ENCODE measurements around the gene TMEM131.

GRCh38 chr2:97951155-97951680 is 44.5 kb downstream of the TMEM131 start:
- TF ChIP-seq, protein P1, sequence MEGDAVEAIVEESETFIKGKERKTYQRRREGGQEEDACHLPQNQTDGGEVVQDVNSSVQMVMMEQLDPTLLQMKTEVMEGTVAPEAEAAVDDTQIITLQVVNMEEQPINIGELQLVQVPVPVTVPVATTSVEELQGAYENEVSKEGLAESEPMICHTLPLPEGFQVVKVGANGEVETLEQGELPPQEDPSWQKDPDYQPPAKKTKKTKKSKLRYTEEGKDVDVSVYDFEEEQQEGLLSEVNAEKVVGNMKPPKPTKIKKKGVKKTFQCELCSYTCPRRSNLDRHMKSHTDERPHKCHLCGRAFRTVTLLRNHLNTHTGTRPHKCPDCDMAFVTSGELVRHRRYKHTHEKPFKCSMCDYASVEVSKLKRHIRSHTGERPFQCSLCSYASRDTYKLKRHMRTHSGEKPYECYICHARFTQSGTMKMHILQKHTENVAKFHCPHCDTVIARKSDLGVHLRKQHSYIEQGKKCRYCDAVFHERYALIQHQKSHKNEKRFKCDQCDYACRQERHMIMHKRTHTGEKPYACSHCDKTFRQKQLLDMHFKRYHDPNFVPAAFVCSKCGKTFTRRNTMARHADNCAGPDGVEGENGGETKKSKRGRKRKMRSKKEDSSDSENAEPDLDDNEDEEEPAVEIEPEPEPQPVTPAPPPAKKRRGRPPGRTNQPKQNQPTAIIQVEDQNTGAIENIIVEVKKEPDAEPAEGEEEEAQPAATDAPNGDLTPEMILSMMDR (IDR thresholded peaks at IDR 0.05): no peak
- no peak for TF ChIP-seq POLR2A (IDR thresholded peaks at IDR 0.05)
